MCF 10A (cell line): ENCODE results near the gene ZNF606. TPM values are rescaled to one million over a fixed set of nuclear protein-coding genes. Genes with fewer than 3 reads are reported as not detected.
A peak's percentile ranks its signal among the peaks of the same experiment; 100 is the strongest.

Experiments
- BruUV-seq: library from RNA; stranded (reverse); fragments of 400-500 nt; replicated peaks from 2 replicates; lab custom pipeline; 2021; lab: Mats Ljungman, UMichigan
- CTCF ChIA-PET: fragments of 300-600 bp; sonication (Branson Sonifier 250); formaldehyde crosslinking; extraction: SDS; loops from one replicate; lab custom pipeline; 2021; ENCODE audit warnings: antibody characterized with exemption, inconsistent platforms; lab: Yijun Ruan, JAX
- POLR2A ChIA-PET: fragments of 300-600, 350-650 bp; sonication (Branson Sonifier 250); formaldehyde crosslinking; extraction: SDS; loops from one replicate; lab custom pipeline; 2020; ENCODE audit warnings: antibody characterized with exemption, inconsistent platforms; lab: Yijun Ruan, JAX
- DNase-seq: peaks from one replicate; pipeline ENCODE4 v3.0.0-alpha.2; 2018; ENCODE audit not compliant: unreplicated experiment
- H3K27ac Mint-ChIP-seq: one replicate; pipeline ENCODE4 v1.8.0; 2022; ENCODE audit warnings: mild to moderate bottlenecking, low read depth, mixed read lengths; ENCODE audit not compliant: unreplicated experiment
- H3K27me3 Mint-ChIP-seq: one replicate; pipeline ENCODE4 v1.8.0; 2022; ENCODE audit warnings: mixed read lengths; ENCODE audit not compliant: insufficient read depth, unreplicated experiment
- H3K36me3 Mint-ChIP-seq: one replicate; pipeline ENCODE4 v1.8.0; 2022; ENCODE audit warnings: mild to moderate bottlenecking, moderate library complexity, mixed read lengths; ENCODE audit not compliant: insufficient read depth, unreplicated experiment
- H3K4me1 Mint-ChIP-seq: one replicate; pipeline ENCODE4 v1.8.0; 2022; ENCODE audit warnings: mixed read lengths; ENCODE audit not compliant: insufficient read depth, unreplicated experiment
- H3K4me3 Mint-ChIP-seq: one replicate; pipeline ENCODE4 v1.8.0; 2022; ENCODE audit warnings: mild to moderate bottlenecking, moderate library complexity, mixed read lengths; ENCODE audit not compliant: unreplicated experiment
- H3K9me3 Mint-ChIP-seq: one replicate; pipeline ENCODE4 v1.8.0; 2022; ENCODE audit warnings: mixed read lengths; ENCODE audit not compliant: unreplicated experiment
- intact Hi-C: fragments of 100-400 bp; cut with micrococcal nuclease; formaldehyde crosslinking; loops from 2 replicates; pipeline ENCODE4 v1.14.1; 2022
- total RNA-seq: library from RNA; stranded (reverse); gene quantifications from 2 replicates; pipeline ENCODE4 v1.2.3, GENCODE V29; 2022
- TF ChIP-seq, protein P1 (sequence below): fragments of 200-600 bp; IDR thresholded peaks from one replicate; pipeline ENCODE4 v1.8.0; 2022; ENCODE audit warnings: antibody characterized with exemption, mild to moderate bottlenecking; ENCODE audit not compliant: unreplicated experiment

ZNF606 gene
- total RNA-seq, 1 experiment from 2014 or later: 0.98 TPM

DNA sequence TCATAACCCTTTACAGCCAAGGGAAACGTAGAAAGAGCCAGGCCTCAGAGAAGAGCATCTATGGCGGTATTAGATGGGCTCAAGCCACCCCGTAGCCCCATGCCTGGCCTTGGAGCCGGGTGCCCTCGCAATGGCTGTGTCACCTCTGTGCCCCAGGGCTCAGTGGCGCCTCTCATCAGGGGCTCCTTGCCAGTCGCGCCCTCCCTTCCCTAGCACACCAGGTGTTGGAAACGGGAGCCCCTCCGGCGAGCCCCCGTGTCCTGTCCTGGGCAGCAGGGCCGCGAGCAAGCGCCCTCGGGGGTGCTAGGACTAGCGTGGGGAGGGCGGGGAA lies 55.6 kb downstream of the ZNF606 start:
- intact Hi-C loops: no loop called here
- TF ChIP-seq, protein P1, sequence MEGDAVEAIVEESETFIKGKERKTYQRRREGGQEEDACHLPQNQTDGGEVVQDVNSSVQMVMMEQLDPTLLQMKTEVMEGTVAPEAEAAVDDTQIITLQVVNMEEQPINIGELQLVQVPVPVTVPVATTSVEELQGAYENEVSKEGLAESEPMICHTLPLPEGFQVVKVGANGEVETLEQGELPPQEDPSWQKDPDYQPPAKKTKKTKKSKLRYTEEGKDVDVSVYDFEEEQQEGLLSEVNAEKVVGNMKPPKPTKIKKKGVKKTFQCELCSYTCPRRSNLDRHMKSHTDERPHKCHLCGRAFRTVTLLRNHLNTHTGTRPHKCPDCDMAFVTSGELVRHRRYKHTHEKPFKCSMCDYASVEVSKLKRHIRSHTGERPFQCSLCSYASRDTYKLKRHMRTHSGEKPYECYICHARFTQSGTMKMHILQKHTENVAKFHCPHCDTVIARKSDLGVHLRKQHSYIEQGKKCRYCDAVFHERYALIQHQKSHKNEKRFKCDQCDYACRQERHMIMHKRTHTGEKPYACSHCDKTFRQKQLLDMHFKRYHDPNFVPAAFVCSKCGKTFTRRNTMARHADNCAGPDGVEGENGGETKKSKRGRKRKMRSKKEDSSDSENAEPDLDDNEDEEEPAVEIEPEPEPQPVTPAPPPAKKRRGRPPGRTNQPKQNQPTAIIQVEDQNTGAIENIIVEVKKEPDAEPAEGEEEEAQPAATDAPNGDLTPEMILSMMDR: no peak
- no peaks in the 10 kb centered on the region for H3K36me3 Mint-ChIP-seq
- H3K27ac Mint-ChIP-seq: no peak overlapping the region
- ChIA-PET POLR2A (no interaction called here), CTCF (no interaction called here)
- H3K4me3 Mint-ChIP-seq: peak overlapping the region; percentile 59
- no peaks in the 10 kb centered on the region for H3K27me3 Mint-ChIP-seq
- BruUV-seq: TSS peak; percentile 49
- H3K9me3 Mint-ChIP-seq: peaks cover 37% of the 10 kb centered on the region
- H3K4me1 Mint-ChIP-seq: no peaks in the 10 kb centered on the region
- no peak for DNase-seq

DNA sequence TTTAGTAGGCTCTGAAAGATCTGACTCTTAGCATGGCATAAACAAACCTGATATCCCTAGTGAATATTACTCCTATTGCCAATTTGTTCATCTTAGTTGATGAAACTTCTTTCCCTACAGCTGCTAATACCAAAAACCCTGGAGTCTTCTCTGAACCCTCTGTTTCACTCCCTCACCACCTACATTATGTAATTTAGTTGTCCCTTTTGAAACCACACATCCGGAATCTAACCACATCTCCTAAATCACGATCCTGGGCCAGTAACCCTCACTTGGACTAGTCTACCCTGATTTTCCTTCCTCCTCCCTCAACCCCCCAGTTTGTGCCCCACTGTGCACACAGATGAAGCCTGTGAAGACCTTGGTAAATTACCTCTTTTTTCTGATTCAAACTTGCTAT lies 56.3 kb downstream of the ZNF606 start:
- DNase-seq: no peak
- Mint-ChIP-seq H3K4me1 (no peaks in the 10 kb centered on the region), H3K36me3 (no peaks in the 10 kb centered on the region), H3K27me3 (no peaks in the 10 kb centered on the region), H3K9me3 (peaks cover 42% of the 10 kb centered on the region), H3K27ac (no peak overlapping the region), H3K4me3 (no peak overlapping the region)
- BruUV-seq: no TSS peak
- ChIA-PET CTCF (interaction anchor here (0.6 kb wide), 1 partner anchor 441 kb away, joined by 3 read pairs; no protein-coding TSS in a partner anchor), POLR2A (interaction anchor here (0.8 kb wide), 2 partner anchors 30 to 173 kb away, joined by 3 read pairs; partner anchors contain the start of gene ZNF417)
- TF ChIP-seq, protein P1: no peak
- intact Hi-C loops: no loop called here

DNA sequence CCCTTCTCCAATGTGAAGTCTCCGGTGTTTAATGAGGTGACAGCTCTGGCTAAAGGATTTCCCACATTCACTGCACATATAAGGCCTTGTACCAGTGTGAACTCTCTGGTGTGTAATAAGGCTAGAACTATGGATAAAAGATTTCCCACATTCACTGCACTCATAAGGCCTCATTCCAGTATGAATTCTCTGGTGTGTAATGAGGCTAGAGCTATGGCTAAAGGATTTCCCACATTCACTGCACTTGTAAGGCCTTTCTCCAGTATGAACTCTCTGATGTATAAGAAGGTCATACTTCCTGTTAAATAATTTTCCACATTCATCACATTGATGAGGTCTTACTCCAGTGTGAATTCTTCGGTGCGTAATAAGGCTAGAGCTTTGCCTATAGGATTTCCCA lies 61.0 kb downstream of the ZNF606 start:
- no peak overlapping the region for H3K27ac Mint-ChIP-seq
- CTCF ChIA-PET: no interaction called here

DNA sequence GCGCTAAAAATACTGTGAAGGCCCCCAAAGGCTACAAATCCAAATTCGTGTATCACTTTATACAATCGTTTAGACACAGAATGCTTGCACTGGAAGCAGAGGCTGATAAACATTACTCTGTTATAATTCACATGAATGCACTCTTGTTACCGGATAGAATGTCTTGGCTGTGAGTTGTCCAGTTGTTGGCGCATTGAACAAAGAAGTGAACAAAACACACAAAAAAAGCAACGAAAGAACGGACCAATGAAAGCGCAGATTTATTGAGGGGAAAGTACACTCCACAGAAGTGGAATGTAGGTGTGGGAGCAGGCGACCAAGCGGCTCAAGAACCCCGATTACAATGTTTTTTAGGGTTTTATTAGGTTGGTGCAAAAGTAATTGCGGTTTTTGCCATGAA lies 66.9 kb downstream of the ZNF606 start:
- ChIA-PET POLR2A (no interaction called here), CTCF (interaction anchor here (0.7 kb wide), 2 partner anchors 241 to 346 kb away, joined by 3 read pairs; no protein-coding TSS in a partner anchor)
- Mint-ChIP-seq H3K27me3 (no peaks in the 10 kb centered on the region), H3K9me3 (peaks cover 31% of the 10 kb centered on the region), H3K27ac (no peak overlapping the region), H3K36me3 (no peaks in the 10 kb centered on the region), H3K4me1 (no peaks in the 10 kb centered on the region), H3K4me3 (no peak overlapping the region)
- TF ChIP-seq, protein P1: no peak
- no TSS peak for BruUV-seq
- intact Hi-C loops: no loop called here
- DNase-seq: no peak

More for the DNA sequence above, 61.0 kb downstream of the ZNF606 start:
- H3K4me3 Mint-ChIP-seq: no peak overlapping the region
- H3K9me3 Mint-ChIP-seq: peaks cover 43% of the 10 kb centered on the region
- BruUV-seq: no TSS peak
- H3K4me1 Mint-ChIP-seq: no peaks in the 10 kb centered on the region
- TF ChIP-seq, protein P1: no peak
- intact Hi-C loops: no loop called here
- POLR2A ChIA-PET: no interaction called here
- H3K36me3 Mint-ChIP-seq: no peaks in the 10 kb centered on the region
- H3K27me3 Mint-ChIP-seq: no peaks in the 10 kb centered on the region
- DNase-seq: no peak
